Superior temporal gyrus (tissue), 1 donor: Measurements from ENCODE around the gene C3orf70.

ENCODE experiments used
- DNase-seq: peaks from one replicate; pipeline ENCODE4 v3.0.0-alpha.2; 2016; ENCODE audit errors: extremely low spot score

The C3orf70 gene

DNA sequence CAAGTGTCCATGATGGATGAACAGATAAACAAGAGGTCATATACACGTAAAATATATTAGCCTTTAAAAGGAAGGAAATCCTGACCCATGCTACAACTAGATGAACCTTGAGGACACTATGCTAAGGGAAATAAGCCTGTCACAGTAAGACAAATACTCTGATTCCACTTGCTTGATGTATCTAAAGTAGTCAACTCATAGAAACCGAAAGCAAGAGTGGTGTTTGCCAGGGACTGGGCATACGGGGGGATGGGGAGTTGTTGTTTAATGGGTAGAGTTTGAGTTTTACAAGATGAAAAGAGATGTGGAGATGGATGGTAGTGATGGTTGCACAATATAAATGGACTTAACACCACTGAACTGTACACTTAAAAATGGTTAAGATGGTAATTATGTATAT, 65.4 kb downstream of the C3orf70 start:
- no peak for DNase-seq

DNA sequence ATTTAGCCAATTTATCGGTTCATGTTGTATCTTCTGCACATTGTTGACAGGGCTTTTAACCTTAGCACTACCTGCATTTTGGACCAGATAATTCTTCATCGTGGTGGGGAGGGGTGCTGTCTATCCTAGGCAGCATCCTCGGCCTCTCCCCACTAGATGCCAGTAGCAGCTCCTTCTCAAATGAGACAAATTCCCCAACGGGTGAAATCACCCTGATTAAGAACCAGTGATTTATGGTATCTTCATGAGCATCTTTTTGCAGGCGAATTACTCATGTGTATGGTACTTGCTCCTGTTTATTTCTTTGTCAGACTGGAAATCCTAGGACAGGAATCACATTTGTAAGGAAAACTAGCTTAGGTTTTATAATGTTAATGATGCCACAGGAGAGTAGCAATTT, 68.0 kb downstream of the C3orf70 start:
- peak; percentile 46 for DNase-seq

DNA sequence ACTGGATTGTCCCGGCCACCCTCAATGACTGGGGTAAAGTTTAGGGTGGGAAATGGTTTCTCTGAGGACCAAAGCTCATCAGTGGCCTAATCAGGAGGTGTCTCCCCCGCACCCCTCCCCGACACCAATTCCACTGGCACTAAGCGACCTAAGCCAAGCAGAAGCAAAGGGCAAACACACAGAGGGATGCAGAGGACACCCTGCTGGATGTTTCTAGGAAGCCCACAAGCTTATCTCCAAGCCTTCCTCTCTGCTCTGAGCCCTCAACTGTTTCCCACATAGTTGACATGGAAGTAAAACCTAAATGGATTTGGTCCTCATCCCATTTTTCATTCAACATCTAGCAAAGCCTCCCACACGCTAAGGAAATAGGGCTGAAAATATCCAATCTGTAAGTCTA, 68.5 kb downstream of the C3orf70 start:
- DNase-seq = no peak

DNA sequence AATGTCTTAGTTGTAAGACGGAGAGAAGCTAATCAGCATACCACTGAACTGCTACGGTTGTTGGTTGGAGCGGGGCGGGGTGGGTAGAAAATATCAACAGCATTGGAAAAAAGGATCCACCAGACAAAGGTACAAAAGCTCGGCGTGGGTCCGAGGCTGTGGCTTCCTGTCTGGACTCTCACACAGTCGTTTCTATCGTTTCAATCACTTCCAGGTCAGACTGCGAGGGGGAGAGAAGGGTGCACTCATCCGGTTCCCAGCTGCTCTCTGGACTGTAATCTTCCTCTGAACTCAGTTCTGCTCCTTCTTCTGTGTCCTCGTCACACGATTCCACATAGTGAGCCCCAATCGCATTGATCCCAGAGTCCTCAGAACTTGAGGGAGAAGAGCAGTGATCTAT, 70.0 kb downstream of the C3orf70 start:
- DNase-seq = no peak

DNA sequence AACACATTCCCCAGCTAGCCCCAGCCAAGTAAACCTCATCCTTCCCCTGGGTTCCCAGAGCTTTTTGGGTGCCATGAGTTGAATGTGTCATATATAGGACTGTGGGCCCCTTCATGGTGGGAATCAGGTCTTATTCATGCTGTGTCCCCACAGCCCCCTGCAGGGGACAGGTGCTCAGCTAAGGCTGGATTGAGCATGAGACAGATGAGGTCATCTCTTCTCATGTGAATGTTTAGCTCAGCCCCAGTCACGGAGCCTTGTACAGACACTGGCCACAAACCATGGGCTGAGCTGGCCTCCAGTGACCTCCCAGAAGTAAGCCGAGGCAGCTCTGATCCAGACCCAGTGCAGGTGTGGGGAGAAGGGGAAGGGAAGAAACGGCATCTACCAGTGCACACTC, 70.7 kb downstream of the C3orf70 start:
- no peak for DNase-seq

DNA sequence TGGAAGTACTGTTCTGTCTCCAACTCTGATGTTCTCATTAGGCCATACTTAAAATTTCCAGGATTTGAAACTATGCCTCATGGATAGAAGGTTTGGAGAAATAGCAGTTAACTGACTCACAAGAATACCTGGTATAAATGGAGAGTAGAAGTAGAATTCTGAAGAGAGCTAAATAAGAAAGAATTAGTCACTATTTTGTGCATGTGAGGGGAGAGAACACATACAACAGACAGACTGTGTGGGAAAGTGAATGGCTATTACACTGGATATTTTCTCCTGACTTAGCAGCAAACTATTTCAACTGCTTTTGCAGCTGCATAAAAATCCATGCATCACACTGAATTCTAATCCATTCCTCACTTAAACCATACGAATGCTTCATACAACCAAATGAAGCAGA, 71.3 kb downstream of the C3orf70 start:
- DNase-seq = no peak

DNA sequence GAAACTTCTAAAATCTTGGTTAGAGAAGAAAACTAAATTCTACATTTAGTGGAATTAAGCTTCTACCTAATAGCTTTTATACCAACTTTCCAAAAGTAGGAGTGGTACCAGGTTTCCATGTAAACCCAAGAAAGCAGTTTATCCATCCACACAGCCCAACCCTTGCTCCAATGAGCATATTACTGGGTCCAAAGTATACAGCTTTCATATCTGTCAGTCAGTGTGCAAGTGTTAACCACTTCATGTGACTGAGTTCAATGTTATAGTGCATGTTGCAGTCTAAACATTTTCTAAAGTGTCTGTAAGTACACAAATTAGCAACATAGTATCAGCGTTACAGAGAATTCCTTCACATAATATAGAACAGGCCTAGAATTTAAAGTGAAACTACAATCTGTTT, 73.2 kb downstream of the C3orf70 start:
- DNase-seq = no peak

DNA sequence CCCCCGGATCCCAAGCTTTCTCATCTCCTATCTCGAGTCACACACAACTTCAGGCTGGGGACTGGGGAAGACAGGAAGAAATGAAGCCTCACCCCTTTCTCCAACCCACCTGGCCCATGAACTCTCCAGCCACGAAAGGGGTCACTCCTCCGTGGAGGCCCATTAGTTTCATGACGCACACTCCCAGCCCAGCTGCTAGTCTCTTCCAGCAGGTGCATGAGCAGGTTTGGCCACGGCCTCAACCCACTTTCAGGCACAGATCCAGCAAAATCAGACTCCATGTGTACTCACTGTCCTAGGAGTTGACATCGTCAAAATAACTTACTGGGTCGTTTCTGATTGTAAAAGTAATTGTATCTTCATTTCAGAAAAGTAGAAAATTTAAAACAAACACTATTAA, 76.6 kb downstream of the C3orf70 start:
- DNase-seq = no peak

DNA sequence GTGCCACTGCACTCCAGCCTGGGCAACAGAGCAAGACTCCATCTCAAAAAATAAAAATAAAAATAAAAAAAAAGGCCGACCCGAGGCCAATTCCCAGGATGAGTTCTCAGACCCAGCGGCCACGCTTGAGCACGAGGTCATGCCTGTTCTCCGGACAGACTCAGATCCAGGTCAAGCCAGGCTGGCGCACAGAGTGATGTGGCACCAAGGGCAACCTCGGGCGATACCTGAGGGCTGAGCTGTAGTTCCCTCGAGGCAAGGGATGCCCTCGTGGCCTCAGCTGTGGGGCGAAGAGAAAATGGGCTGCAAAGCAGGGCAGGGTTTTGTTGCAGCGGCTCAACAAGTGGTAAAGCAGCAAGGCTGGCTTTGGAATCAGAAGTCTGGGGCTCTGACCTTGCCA, 77.3 kb downstream of the C3orf70 start:
- no peak for DNase-seq

DNA sequence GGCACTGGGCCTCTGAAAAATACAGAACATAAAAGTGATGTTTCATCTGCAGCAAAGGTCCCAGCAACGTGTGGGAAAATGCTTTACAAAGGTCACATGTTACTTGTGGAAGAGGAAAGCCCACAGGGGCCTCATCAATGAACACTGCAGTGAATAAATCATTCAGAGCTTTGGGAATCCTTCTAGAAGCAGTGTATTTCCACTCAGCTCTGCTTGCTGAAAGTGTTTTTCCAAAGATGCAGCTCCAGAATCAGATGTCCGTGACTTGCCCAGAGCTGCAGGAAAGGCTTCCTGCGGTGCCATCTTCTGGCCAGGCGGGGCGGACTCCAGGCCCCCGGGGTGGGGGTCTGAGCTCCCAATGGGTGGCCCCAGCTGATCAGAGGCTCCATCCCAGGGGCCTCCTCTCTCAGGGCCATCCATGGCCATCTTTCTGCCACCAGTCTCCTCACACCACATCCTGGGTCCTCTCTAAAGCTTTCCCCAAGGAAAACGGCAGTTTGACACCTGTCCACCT, 81.5 kb downstream of the C3orf70 start:
- no peak for DNase-seq

DNA sequence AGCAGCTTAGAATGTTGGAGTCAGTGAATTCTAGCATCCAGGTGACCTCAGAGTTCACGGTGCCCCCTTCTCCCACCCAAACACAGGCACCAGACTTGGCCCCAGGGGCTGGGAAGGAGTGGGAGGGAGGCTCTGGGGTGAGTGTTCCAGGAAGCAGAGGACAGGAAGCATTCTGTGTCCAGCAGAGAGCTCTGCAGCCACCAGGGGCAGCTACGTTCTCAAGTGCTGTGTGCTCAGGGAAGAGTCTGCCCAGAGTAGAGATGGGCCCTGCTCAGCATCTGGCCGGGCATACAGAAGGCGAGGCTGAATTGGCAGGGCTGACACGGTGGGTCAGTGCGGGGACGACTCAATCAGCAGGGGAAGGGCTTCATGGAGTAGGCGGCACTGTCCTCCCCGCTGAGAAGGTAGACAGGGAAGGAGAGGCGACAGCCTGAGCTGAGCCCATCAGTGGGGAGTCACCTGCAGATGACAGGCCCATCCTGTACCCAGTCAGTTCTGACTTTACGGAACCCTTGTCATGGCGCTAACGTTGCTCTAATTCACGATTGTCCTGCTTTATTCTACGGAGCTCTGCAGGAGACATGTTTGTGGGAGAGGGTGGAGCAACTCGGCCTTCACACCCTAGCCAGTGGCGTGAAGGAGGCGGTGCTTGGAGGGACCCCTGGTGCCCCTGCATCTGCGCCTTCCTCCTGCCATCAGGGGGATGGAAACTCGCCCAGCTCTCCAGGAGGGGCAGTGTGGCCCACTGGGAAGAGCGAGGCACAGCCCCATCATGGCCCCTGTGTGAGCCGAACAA, 82.2 kb downstream of the C3orf70 start:
- no peak for DNase-seq

DNA sequence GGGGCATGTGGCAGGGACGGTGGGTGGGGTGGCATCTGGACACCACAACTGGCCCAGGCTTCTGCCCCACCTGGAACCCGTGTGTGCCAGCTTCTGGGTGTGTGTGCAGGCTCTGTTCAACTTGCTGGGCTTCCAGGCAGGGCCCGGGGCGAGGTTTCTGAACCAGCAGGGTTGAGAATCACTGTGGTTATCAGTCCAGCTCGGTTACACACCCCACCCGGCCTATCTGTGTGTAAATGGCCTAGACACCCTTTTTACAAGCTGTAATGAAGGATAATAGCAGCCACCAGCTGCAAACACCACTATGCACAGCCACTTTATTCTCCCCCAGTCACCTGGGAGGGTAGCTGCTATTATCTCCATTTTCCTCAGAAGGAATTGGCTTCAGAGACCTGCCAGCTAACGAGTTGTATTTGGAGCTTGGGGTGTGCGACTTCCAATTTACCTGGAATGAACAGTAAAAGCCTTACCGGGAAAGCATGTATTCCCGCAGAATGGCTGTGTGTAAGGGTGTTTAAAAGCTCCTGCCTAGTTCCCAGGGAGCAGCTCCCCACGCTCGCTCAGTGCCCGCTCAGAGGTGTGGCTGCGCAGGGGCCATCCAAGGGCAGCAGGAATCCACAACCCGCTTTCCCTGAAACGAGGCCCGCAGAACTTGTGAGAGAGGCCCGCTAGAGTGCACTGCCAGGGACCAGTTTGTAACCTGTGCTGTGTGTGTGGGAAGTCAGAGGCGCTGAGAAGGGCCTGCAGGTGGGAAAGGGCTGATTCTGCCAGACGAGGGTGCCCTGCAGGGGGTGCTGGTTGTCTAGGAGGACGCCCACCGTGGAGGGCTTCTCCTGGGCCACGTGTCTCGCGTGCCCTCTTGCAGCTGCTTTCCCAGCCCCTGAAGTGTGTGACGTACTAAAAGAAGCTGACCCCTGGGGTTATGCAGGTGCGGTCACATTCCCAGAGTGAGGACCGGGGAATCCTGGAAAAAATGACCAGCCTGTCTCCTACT, 83.5 kb downstream of the C3orf70 start:
- DNase-seq = no peak

DNA sequence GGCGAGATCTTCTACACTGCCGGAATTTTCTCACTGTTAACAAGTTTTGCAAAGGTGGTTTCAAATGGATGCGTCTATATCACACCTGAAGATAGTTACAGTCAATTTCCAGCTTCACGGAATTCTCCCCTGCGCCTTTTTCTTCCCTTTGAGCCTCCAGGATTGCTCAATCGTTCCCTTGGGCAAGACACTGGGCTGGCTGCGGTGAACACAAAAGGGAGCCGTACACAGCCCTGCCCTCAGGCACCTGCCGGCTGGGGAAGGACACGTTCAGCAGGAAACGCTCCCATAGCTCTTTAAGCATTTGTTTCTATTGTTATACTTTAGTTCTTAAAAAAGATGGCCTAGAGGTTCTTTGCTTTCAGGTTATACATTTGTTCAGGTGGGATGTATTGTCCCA, 85.7 kb downstream of the C3orf70 start:
- DNase-seq = no peak

DNA sequence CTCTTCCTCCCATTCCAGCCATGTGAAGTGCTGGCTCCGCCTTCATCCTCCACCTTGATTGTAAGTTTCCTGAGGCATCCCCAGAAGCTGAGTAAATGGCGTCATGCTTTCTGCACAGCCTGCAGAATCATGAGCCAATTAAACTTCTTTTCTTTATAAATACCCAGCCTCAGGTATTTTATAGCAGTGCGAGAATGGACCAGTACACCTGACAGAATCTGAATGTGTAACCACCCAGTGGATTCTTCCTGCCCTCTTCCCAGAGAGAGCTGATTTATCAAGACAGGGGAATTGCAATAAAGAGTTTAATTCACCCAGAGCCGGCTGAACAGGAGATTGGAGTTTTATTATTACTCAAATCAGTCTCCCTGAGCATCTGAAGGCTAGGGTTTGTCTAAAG, 86.6 kb downstream of the C3orf70 start:
- DNase-seq = no peak

DNA sequence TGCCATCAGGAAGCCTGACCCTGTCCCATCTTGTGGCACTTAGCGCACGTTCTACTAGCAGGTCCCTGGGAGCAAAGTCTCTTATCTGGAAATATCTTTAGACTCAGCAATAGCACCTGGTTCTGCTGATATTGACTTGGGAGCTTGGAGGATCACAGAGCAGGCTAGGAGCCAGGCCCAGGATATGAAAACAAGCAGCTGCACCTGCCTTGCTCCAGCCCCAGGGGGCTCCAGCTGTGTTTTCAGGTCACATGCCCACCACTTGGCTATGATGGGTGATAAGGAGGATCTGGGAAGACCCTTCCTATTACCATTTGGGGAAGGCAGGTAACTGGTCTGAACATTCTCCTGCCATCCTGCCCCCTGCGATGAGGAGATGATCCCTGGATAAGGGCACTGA, 87.8 kb downstream of the C3orf70 start:
- DNase-seq = no peak

DNA sequence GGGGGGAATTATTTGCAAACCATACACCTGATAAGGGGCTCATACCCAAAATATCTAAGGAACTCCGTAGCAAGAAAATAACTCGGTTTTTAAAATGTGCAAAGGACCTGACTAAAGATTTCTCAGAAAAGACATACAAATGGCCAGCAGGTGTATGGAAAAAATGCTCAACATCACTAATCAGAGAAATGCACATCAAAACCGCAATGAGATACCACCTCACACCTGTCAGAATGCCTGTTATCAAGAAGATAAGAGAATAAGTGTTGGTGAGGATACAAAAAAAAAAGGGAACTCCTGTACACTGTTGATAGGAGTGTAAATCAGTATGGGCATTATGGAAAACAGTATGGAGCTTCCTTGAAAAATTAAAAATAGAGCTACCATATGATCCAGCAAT, 89.4 kb downstream of the C3orf70 start:
- DNase-seq = no peak

DNA sequence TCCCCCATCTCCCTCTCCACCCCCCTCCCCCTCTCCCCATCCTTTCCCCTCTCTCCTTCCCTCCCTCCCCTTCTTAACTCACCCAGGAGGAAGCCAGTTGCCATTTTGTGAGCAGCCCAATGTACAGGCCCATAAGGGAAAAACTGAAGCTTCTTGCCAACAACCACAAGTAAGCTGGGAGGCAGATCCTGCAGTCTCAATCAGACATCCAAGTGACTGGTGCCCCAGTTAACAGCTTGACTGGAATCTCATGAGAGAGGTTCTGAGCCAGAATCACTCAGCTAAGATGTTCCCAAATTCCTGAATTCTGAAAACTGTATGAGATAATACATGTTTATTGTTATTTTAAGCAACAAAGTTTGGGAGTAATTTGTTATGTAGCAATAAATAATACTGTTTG, 90.7 kb downstream of the C3orf70 start:
- no peak for DNase-seq

DNA sequence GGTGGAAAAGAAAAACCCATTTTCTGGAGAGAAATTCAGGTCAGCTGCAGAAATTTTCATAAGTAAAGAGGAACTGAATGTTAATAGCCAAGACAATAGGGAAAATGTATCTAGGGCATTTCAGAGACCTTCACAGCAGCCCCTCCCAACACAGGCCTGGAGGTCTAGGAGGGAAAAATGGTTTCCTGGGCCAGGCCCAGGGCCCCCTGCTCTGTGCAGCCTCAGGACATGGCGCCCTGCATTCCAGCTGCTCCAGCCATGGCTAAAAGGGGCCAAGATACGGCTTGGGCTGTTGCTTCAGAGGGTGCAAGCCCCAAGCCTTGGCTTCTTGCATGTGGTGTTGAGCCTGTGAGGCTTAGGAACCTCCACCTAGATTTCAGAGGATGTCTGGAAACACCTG, 92.2 kb downstream of the C3orf70 start:
- DNase-seq = no peak

DNA sequence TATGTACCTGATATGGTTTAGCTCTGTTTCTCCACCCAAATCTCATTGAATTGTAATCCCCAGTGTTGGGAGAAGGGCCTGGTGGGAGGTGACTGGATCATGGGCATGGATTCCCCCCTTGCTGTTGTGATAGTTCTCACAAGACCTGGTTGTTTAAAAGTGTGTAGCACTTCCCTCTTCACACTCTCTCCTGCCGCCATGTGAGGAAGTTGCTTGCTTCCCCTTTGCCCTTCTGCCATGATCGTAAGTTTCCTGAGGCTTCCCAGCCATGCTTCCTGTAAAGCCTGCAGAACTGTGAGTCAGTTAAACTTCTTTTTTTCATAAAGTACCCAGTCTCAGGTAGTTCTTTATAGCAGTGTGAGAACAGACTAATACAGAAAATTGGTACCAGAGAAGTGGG, 93.1 kb downstream of the C3orf70 start:
- DNase-seq = no peak

DNA sequence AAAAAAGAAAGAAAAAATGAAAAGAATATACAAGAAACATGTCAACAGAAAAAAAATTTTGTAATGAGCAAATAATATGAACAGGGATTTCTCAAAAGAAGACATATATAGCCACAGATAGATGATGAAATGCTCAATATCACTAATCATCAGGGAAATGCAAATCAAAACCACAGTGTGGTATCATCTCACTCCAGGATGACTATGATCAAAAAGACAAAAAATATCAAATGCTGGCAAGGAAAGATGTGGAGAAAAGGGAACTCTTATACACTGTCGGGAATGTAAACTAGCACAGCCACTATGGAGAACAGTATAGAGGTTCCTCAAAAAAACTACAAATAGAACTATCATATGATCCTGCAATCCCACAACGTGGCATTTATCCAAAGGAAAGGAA, 94.1 kb downstream of the C3orf70 start:
- no peak for DNase-seq

DNA sequence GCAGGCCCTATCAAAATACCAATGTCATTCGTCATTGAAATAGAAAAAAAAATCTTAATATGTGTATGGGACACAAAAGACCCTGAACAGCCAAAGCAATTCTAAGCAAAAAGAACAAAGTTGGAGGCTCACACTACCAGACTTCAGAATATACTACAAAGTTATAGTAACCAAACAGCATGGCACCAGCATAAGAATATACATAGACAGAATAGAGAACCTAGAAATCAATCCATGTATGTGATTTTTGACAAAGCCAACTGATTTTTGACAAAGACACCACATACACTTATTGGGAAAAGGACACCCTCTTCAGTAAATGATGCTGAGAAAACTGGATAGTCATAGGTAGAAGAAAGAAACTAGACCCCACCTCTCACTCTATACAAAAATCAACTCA, 95.0 kb downstream of the C3orf70 start:
- no peak for DNase-seq

DNA sequence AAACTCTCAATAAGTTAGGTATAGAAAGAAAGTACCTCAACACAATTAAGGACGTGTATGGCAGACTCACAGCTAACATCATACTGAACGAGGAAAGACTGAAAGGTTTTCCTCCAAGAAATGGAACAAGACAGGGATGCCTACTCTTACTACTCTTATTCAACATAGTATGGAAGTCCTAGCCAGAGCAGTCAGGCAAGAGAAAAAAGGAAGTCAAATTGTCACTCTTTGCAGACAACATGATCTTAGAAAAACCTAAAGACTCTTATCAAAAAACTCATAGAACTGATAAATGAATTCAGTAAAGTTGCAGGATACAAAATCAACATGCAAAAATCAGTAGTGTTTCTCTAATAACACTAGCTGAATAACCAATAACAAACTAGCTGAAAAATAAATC, 96.0 kb downstream of the C3orf70 start:
- DNase-seq = no peak

DNA sequence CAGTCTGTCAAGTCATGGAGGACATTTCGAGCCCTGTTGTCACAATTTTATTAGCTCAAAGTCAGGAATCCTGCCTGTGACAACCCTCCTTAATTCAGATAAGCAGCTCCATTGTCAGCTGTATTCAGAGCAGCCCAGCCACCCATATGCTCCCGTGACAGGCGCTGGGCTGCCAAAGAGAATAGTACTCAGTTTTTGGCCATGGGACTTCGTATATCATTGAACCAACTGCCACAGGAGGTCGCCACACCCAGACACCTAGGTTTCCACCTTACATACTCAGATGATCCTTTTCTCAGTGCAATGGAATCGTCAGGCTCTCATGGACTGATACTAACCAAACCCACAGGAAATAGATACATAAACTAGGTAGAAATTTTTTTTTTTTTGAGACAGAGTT, 100.2 kb downstream of the C3orf70 start:
- no peak for DNase-seq
